Suprapubic skin (tissue), 3 donors: ENCODE results near the gene SMAP2.

Source experiments
- EP300 ChIP-seq: sonication (generic); formaldehyde crosslinking; IDR thresholded peaks from one replicate; pipeline ENCODE4 v1.6.1; 2017; ENCODE audit warnings: antibody characterized with exemption
- TF ChIP-seq, protein P1 (sequence below), 2 donors: fragments of 200-600 bp in 1 of 2; fragments of 450-650 bp in 1 of 2; sonication (generic) in 1 of 2; IDR thresholded peaks; one replicate each; pipeline ENCODE4 v1.5.1; 2016 to 2019; ENCODE audit warnings: antibody characterized with exemption in 2 of 2, mild to moderate bottlenecking in 1 of 2, moderate library complexity in 1 of 2

DNA sequence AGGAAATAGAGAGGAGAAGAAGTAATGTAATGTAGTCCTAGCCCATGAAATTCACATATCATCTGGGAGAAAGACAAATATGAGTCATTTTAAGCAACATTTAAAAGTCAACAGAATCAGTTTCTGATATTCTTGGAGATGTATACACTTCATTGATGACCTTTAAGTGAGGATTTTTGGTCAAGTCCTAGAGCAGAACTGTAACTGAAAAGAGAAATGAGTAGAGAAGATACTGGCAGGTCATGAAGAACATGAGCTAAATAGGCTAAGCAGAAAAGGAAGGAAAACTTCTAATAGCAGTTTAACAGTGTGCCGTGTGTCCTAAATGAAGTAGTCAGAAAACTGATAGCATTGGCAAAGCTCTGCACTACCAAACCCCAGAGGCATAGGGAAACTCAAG, 81.3 kb downstream of the SMAP2 start:
- TF ChIP-seq, protein P1, sequence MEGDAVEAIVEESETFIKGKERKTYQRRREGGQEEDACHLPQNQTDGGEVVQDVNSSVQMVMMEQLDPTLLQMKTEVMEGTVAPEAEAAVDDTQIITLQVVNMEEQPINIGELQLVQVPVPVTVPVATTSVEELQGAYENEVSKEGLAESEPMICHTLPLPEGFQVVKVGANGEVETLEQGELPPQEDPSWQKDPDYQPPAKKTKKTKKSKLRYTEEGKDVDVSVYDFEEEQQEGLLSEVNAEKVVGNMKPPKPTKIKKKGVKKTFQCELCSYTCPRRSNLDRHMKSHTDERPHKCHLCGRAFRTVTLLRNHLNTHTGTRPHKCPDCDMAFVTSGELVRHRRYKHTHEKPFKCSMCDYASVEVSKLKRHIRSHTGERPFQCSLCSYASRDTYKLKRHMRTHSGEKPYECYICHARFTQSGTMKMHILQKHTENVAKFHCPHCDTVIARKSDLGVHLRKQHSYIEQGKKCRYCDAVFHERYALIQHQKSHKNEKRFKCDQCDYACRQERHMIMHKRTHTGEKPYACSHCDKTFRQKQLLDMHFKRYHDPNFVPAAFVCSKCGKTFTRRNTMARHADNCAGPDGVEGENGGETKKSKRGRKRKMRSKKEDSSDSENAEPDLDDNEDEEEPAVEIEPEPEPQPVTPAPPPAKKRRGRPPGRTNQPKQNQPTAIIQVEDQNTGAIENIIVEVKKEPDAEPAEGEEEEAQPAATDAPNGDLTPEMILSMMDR (IDR thresholded peaks at IDR 0.05): no peak
- no peak for TF ChIP-seq EP300
